ENCODE measurements around the gene RNF157. TPM values are rescaled to one million over a fixed set of nuclear protein-coding genes. Genes with fewer than 3 reads are reported as not detected.
A peak's percentile ranks its signal among the peaks of the same experiment; 100 is the strongest.

Gene RNF157
- total and polyA plus RNA-seq, 2 of the 13 experiments (the other 11 are each of a cell fraction or from before 2014, with no cell fraction given): 0.44 to 1.5 TPM

- TF ChIP-seq RNF219 (CRISPR knock-in tag; IDR thresholded peaks at IDR 0.05) (no peak), ZNF792 (CRISPR knock-in tag; IDR thresholded peaks at IDR 0.05) (no peak)
These were observed 15.6 kb upstream of the RNF157 start (continued) for GRCh38 chr17:76255801-76256429.

DNA sequence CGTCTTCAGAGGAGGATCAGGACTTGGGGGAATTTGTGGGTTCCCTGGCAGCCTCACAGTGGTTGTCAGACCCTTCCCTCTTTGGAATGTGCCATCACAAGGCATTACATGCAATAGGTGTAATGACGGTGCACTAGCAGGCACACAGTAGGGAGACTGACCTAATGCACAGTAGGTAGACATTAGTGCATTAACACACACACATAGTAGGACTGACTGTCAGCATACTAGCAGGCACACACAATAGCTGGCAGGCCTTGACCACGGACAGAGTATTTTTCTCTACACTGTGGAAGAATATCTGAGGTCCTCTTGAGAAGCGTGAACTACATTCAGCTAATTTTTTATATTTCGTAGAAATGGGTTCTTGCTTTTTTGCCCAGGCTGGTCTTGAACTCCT, 14.0 kb upstream of the RNF157 start:
- POLR2A ChIA-PET: no interaction called here
- Histone ChIP-seq H3K4me2 (ENCODE audit: low read depth, low read length) (no peak overlapping the region), H3K36me3 (replicated peaks in 1 of 2; ENCODE audit: control insufficient read depth in 1 of 2, insufficient read depth in 2 of 2, low read length in 2 of 2) (no peaks in the 10 kb centered on the region), H2AFZ (ENCODE audit: low read length) (no peak overlapping the region), H3K79me2 (ENCODE audit: insufficient read depth, low read length) (no peaks in the 10 kb centered on the region), H3K9ac (ENCODE audit: insufficient read depth, low read depth, low read length) (no peak overlapping the region), H3K4me3 (replicated peaks in 1 of 3; ENCODE audit: insufficient read depth in 1 of 3, low read depth in 2 of 3, low read length in 3 of 3) (no peak overlapping the region), H3K9me3 (ENCODE audit: low read length) (no peaks in the 10 kb centered on the region), H4K20me1 (ENCODE audit: insufficient read depth, low read length) (no peaks in the 10 kb centered on the region), H3K27ac (ENCODE audit: extremely low read length, insufficient read depth, low read length) (no peak overlapping the region), H3K27me3 (ENCODE audit: control insufficient read depth in 1 of 2, insufficient read depth in 2 of 2, low read length in 2 of 2) (no peaks in the 10 kb centered on the region), H3K4me1 (ENCODE audit: insufficient read depth, low read length) (peaks cover 74% of the 10 kb centered on the region)
- 93% methylated on average over 5 of the region's 5 CpGs for WGBS (ENCODE audit: low lambda C conversion rate)
- CTCF ChIA-PET (ENCODE audit: low intra/inter-chr PET ratio, low total read pairs): no interaction called here
- DNase-seq (ENCODE audit: low spot score) (no peak), FAIRE-seq (no peak), ATAC-seq (no peak)
- peak; percentile 75; the same call in 1 of the 2 replicates for TF ChIP-seq ZKSCAN1 (IDR thresholded peaks at IDR 0.05; ENCODE audit: low read length)
- TF ChIP-seq, protein P1, sequence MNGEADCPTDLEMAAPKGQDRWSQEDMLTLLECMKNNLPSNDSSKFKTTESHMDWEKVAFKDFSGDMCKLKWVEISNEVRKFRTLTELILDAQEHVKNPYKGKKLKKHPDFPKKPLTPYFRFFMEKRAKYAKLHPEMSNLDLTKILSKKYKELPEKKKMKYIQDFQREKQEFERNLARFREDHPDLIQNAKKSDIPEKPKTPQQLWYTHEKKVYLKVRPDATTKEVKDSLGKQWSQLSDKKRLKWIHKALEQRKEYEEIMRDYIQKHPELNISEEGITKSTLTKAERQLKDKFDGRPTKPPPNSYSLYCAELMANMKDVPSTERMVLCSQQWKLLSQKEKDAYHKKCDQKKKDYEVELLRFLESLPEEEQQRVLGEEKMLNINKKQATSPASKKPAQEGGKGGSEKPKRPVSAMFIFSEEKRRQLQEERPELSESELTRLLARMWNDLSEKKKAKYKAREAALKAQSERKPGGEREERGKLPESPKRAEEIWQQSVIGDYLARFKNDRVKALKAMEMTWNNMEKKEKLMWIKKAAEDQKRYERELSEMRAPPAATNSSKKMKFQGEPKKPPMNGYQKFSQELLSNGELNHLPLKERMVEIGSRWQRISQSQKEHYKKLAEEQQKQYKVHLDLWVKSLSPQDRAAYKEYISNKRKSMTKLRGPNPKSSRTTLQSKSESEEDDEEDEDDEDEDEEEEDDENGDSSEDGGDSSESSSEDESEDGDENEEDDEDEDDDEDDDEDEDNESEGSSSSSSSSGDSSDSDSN (CRISPR knock-in tag; IDR thresholded peaks at IDR 0.05): no peak
- in situ Hi-C loops (cut with HindIII; ENCODE audit: extremely low pct_ligation_motif_present, low pct_unique_long_range_greater_than_20kb): no loop called here
- intact Hi-C loops (cut with micrococcal nuclease; ENCODE audit: unreplicated experiment): no loop called here
- no TSS peak for BruUV-seq (replicated peaks)
